ENCODE measurements around the gene TRPM6.

GRCh38 chr9:74681906-74682305 is 205.8 kb downstream of the TRPM6 start:
- TF ChIP-seq CTCF (IDR thresholded peaks at IDR 0.05) (no peak), POLR2A (IDR thresholded peaks at IDR 0.05) (no peak)

Data from testis (tissue), 2 donors.